IMR-90 (cell line): ENCODE measurements around the gene TEX48. TPM values are rescaled to one million over a fixed set of nuclear protein-coding genes. Genes with fewer than 3 reads are reported as not detected.

Source experiments
- ATAC-seq: fragments of 200-7000 bp; cut with Tn5 transposase; 2 replicates; pipeline ENCODE4 v1.9.1; 2020; ENCODE audit warnings: low read depth, mild to moderate bottlenecking, moderate library complexity
- BruUV-seq: library from RNA; stranded (reverse); fragments of 400-500 nt; replicated peaks from 2 replicates; lab custom pipeline; 2021; lab: Mats Ljungman, UMichigan
- CTCF ChIA-PET: fragments of 300-600 bp; formaldehyde crosslinking; extraction: SDS; loops from one replicate; lab custom pipeline; 2021; ENCODE audit warnings: antibody characterized with exemption; lab: Yijun Ruan, JAX
- POLR2A ChIA-PET: fragments of 300-600 bp; sonication (Branson Sonifier 250); formaldehyde crosslinking; loops from one replicate; lab custom pipeline; 2022; ENCODE audit warnings: antibody characterized with exemption; ENCODE audit not compliant: unreplicated experiment; lab: Charles Lee
- DNase-seq: peaks from one replicate; pipeline ENCODE4 v3.0.0; 2013
- H2AFZ ChIP-seq: replicated peaks from 2 replicates; pipeline ENCODE3; 2013; ENCODE audit warnings: low read length, mild to moderate bottlenecking; ENCODE audit not compliant: poor library complexity
- H2AK5ac ChIP-seq: 2 replicates; pipeline ENCODE4 v1.6.1; 2013; ENCODE audit warnings: low read depth, low read length, inconsistent platforms
- H2AK9ac ChIP-seq: replicated peaks from 2 replicates; pipeline ENCODE3; 2013; ENCODE audit warnings: mild to moderate bottlenecking, low read depth, low read length, moderate library complexity; ENCODE audit not compliant: poor library complexity
- H2BK120ac ChIP-seq: 2 replicates; pipeline ENCODE4 v1.6.1; 2013; ENCODE audit warnings: low read depth, low read length, inconsistent platforms
- H2BK15ac ChIP-seq: 3 replicates; pipeline ENCODE4 v1.6.1; 2013; ENCODE audit warnings: low read depth, low read length, inconsistent platforms
- H2BK20ac ChIP-seq: 2 replicates; pipeline ENCODE4 v1.6.1; 2013; ENCODE audit warnings: low read depth, mild to moderate bottlenecking, inconsistent platforms, low read length, moderate library complexity
- H2BK5ac ChIP-seq: 2 replicates; pipeline ENCODE4 v1.6.1; 2013; ENCODE audit warnings: mild to moderate bottlenecking, low read depth, low read length, inconsistent platforms; ENCODE audit not compliant: poor library complexity, severe bottlenecking
- H3K14ac ChIP-seq: replicated peaks from 2 replicates; pipeline ENCODE4 v1.6.1; 2013; ENCODE audit warnings: low read depth, low read length, inconsistent platforms
- H3K18ac ChIP-seq: 2 replicates; pipeline ENCODE4 v1.6.1; 2013; ENCODE audit warnings: low read depth, low read length, control low read depth
- H3K23ac ChIP-seq: 2 replicates; pipeline ENCODE4 v1.6.1; 2013; ENCODE audit warnings: low read depth, low read length, inconsistent platforms
- H3K27ac ChIP-seq: 2 replicates; pipeline ENCODE4 v1.5.1; 2013; ENCODE audit warnings: mild to moderate bottlenecking, control low read depth, low read length; ENCODE audit not compliant: insufficient read depth
- H3K27me3 ChIP-seq: 2 replicates; pipeline ENCODE4 v1.6.1; 2013; ENCODE audit warnings: low read length; ENCODE audit not compliant: control insufficient read depth, insufficient read depth
- H3K36me3 ChIP-seq: 2 replicates; pipeline ENCODE4 v1.6.1; 2013; ENCODE audit warnings: low read length, mixed read lengths; ENCODE audit not compliant: control insufficient read depth, insufficient read depth
- H3K4ac ChIP-seq: 2 replicates; pipeline ENCODE4 v1.6.1; 2013; ENCODE audit warnings: low read depth, low read length, inconsistent platforms
- H3K4me1 ChIP-seq: 2 replicates; pipeline ENCODE4 v1.6.1; 2013; ENCODE audit warnings: low read length, mixed read lengths; ENCODE audit not compliant: control insufficient read depth, insufficient read depth
- H3K4me2 ChIP-seq: 2 replicates; pipeline ENCODE4 v1.6.1; 2013; ENCODE audit warnings: low read depth, mild to moderate bottlenecking, control low read depth, low read length, moderate library complexity
- H3K4me3 ChIP-seq: 2 replicates; pipeline ENCODE4 v1.5.1; 2013; ENCODE audit warnings: low read depth, mild to moderate bottlenecking, control low read depth, low read length, moderate library complexity; ENCODE audit not compliant: insufficient read depth
- H3K56ac ChIP-seq: 2 replicates; pipeline ENCODE4 v1.6.1; 2013; ENCODE audit warnings: low read length, inconsistent platforms; ENCODE audit not compliant: insufficient read depth; ENCODE audit errors: extremely low read depth
- H3K79me1 ChIP-seq, 2 experiments: 2 replicates each; pipeline ENCODE4 v1.6.1; 2013; ENCODE audit warnings: low read length in 2 of 2, inconsistent platforms in 1 of 2, low read depth in 1 of 2
- H3K9ac ChIP-seq: 2 replicates; pipeline ENCODE4 v1.6.1; 2013; ENCODE audit warnings: low read depth, low read length, control low read depth
- H3K9me1 ChIP-seq: 2 replicates; pipeline ENCODE4 v1.6.1; 2013; ENCODE audit warnings: low read length, inconsistent platforms; ENCODE audit not compliant: insufficient read depth
- H3K9me3 ChIP-seq: 2 replicates; pipeline ENCODE4 v1.6.1; 2013; ENCODE audit warnings: low read length; ENCODE audit not compliant: control insufficient read depth, insufficient read depth
- H4K20me1 ChIP-seq: 2 replicates; pipeline ENCODE4 v1.6.1; 2013; ENCODE audit warnings: low read length, inconsistent platforms; ENCODE audit not compliant: insufficient read depth
- H4K5ac ChIP-seq: 2 replicates; pipeline ENCODE4 v1.6.1; 2013; ENCODE audit warnings: mild to moderate bottlenecking, low read depth, low read length, control low read depth
- H4K8ac ChIP-seq, 2 experiments: 2 replicates each; pipeline ENCODE4 v1.6.1; 2013; ENCODE audit warnings: low read depth in 2 of 2, low read length in 2 of 2, control low read depth in 1 of 2, inconsistent platforms in 1 of 2
- H4K91ac ChIP-seq: 2 replicates; pipeline ENCODE4 v1.6.1; 2013; ENCODE audit warnings: low read depth, low read length, inconsistent platforms; ENCODE audit not compliant: insufficient read depth
- FOS ChIP-seq: fragments of 150-350 bp; IDR thresholded peaks from 2 replicates; pipeline ENCODE4 v1.6.1; 2016; ENCODE audit warnings: low read depth, low read length
- SMC3 ChIP-seq: fragments of 150-350 bp; IDR thresholded peaks from 2 replicates; pipeline ENCODE4 v1.6.1; 2016; ENCODE audit warnings: low read depth, mild to moderate bottlenecking, antibody characterized with exemption, low read length, moderate library complexity
- WGBS, 2 experiments: methylation state at CpG; one replicate each; pipeline versions ENCODE4 v1.1.5 to v1.1.7; 2013; ENCODE audit warnings: missing lambda C conversion rate in 2 of 2; ENCODE audit not compliant: insufficient read length in 1 of 2; ENCODE audit errors: extremely low coverage in 2 of 2; 5-methylcytosine and 5-hydroxymethylcytosine counted together
- dilution Hi-C: fragments of 300-500 bp; cut with HindIII; formaldehyde crosslinking; loops from one replicate; pipeline ENCODE4 v1.14.3; 2018; ENCODE audit warnings: low sequenced_read_pairs; ENCODE audit not compliant: unreplicated experiment
- in situ Hi-C: fragments of 300-500 bp; cut with MboI; formaldehyde crosslinking; loops from 3 replicates; pipeline ENCODE4 v1.14.3; 2019; ENCODE audit warnings: low sequenced_read_pairs, inconsistent platforms, mixed read lengths
- intact Hi-C: fragments of 100-400 bp; cut with micrococcal nuclease; formaldehyde crosslinking; loops from 2 replicates; pipeline ENCODE4 v1.10.0; 2022
- polyA plus RNA-seq, 3 experiments: library from polyadenylated mRNA; depleted of rRNA; stranded (reverse); fragments of >200 nt; gene quantifications; 2 replicates each; pipeline ENCODE4 v1.2.3, GENCODE V29; 2012; ENCODE audit warnings: low replicate concordance in 1 of 3
- total RNA-seq: library from RNA; depleted of rRNA; stranded (reverse); fragments of >200 nt; gene quantifications from 2 replicates; pipeline ENCODE4 v1.2.3, GENCODE V29; 2012

TEX48 gene
- total and polyA plus RNA-seq, 2 of the 4 experiments (the other 2 are of a cell fraction), result not detected

DNA sequence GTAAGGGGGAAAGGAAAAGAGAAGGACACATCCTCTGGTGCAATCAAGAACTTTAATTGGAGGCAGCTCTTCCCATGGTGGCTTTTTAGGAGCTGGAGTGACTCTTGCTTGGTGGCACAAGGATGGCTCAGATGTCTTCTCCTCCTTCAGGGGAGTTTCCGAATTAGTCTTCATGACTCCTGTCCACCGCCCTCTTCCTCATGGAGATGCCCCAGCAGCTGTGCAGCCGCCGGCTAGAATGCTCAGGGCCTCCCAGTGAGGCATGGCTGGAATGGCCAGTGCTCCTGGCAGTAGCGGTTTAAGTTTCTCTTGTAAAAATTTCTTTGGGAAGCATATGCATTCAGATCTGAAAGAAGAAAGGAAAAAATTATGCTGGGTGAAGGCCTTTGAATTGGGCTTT, 15.6 kb downstream of the TEX48 start:
- Histone ChIP-seq H3K9me1 (no peaks in the 10 kb centered on the region), H3K36me3 (no peaks in the 10 kb centered on the region), H2BK5ac (no peak overlapping the region), H4K5ac (no peak overlapping the region), H3K4me3 (no peak overlapping the region), H3K27me3 (peaks cover 17% of the 10 kb centered on the region), H3K14ac (no peak overlapping the region), H3K9ac (no peak overlapping the region), H3K23ac (no peak overlapping the region), H4K91ac (no peak overlapping the region), H2AFZ (no peak overlapping the region), H3K18ac (no peak overlapping the region), H3K27ac (no peak overlapping the region), H2BK120ac (no peak overlapping the region), H3K56ac (no peak overlapping the region), H4K20me1 (no peaks in the 10 kb centered on the region), H2BK15ac (no peak overlapping the region), H2AK9ac (no peak overlapping the region), H4K8ac (no peak overlapping the region), H2BK20ac (no peak overlapping the region), H3K4me2 (no peak overlapping the region), H3K4me1 (no peaks in the 10 kb centered on the region), H3K4ac (no peak overlapping the region), H3K79me1 (no peaks in the 10 kb centered on the region), H2AK5ac (no peak overlapping the region), H3K9me3 (no peaks in the 10 kb centered on the region)
- intact Hi-C loops (no loop called here), dilution Hi-C loops (no loop called here), in situ Hi-C loops (loop anchor here (5.0 kb wide), 1 partner anchor 346 kb away; no protein-coding TSS in a partner anchor)
- DNase-seq (no peak), ATAC-seq (no peak)
- no TSS peak for BruUV-seq
- TF ChIP-seq FOS, result no peak
- TF ChIP-seq SMC3, result no peak
- 100% methylated on average over 3 of the region's 5 CpGs; no CpG with 5 or more reads in 1 of the 2 experiments for WGBS, 2 experiments
- ChIA-PET POLR2A (interaction anchor here (0.6 kb wide), 1 partner anchor 909 kb away, joined by 3 read pairs; no protein-coding TSS in a partner anchor), CTCF (interaction anchor here (1.3 kb wide), 1 partner anchor 244 kb away, joined by 5 read pairs; no protein-coding TSS in a partner anchor)
